ENCODE data around the gene DEPDC5.

- TF ChIP-seq CTCF (IDR thresholded peaks at IDR 0.05) (no peak), POLR2AphosphoS5 (IDR thresholded peaks at IDR 0.05) (no peak)
Measured at GRCh38 chr22:31818481-31819392, 64.9 kb downstream of the DEPDC5 start.

All from breast epithelium (tissue), 3 donors.